Activated CD8-positive, alpha-beta T cell treated with anti-CD3 and anti-CD28 coated beads for 36 hours (primary cell): ENCODE data around the gene COG6. TPM values are rescaled to one million over a fixed set of nuclear protein-coding genes. Genes with fewer than 3 reads are reported as not detected.
A peak's percentile ranks its signal among the peaks of the same experiment; 100 is the strongest.

Experiments used
- ATAC-seq: fragments of 200-7000 bp; cut with Tn5 transposase; one replicate; pipeline ENCODE4 v1.10.0; 2021; ENCODE audit warnings: mild to moderate bottlenecking, moderate library complexity
- CTCF ChIA-PET: fragments of 350-600 bp; sonication (Branson Sonifier 250); formaldehyde crosslinking; loops from one replicate; lab custom pipeline; 2021; ENCODE audit warnings: antibody characterized with exemption; lab: Charles Lee
- POLR2A ChIA-PET: fragments of 350-600 bp; sonication (Branson Sonifier 250); formaldehyde crosslinking; loops from one replicate; lab custom pipeline; 2021; ENCODE audit warnings: antibody characterized with exemption; lab: Charles Lee
- DNase-seq: peaks from one replicate; pipeline ENCODE4 v3.0.0-alpha.2; 2020
- H3K27ac Mint-ChIP-seq: one replicate; pipeline ENCODE4 v1.8.0; 2021; ENCODE audit warnings: mild to moderate bottlenecking, mixed read lengths
- H3K27me3 Mint-ChIP-seq: one replicate; pipeline ENCODE4 v1.8.0; 2021; ENCODE audit warnings: mixed read lengths
- H3K36me3 Mint-ChIP-seq: one replicate; pipeline ENCODE4 v1.8.0; 2021; ENCODE audit warnings: low read depth, mixed read lengths
- H3K4me1 Mint-ChIP-seq: one replicate; pipeline ENCODE4 v1.8.0; 2021; ENCODE audit warnings: low read depth, mixed read lengths
- H3K4me3 Mint-ChIP-seq: one replicate; pipeline ENCODE4 v1.8.0; 2021; ENCODE audit warnings: mild to moderate bottlenecking, moderate library complexity, mixed read lengths
- H3K9me3 Mint-ChIP-seq: one replicate; pipeline ENCODE4 v1.8.0; 2021; ENCODE audit warnings: mixed read lengths
- intact Hi-C: fragments of 100-400 bp; cut with micrococcal nuclease; formaldehyde crosslinking; loops from one replicate; pipeline ENCODE4 v1.10.0; 2022
- total RNA-seq, 2 experiments: library from RNA; stranded (reverse); gene quantifications; one replicate each; pipeline ENCODE4 v1.2.3, GENCODE V29; 2021
- TF ChIP-seq, protein P1 (sequence below): fragments of 200-600 bp; IDR thresholded peaks from one replicate; pipeline ENCODE4 v1.8.0; 2022; ENCODE audit warnings: antibody characterized with exemption, mild to moderate bottlenecking

The COG6 gene
- total RNA-seq, 2 experiments from 2014 or later = 25.5 to 26.4 TPM

- H3K27me3 Mint-ChIP-seq = no peaks in the 10 kb centered on the region
- peaks cover 6% of the 10 kb centered on the region for H3K9me3 Mint-ChIP-seq
- DNase-seq (no peak), ATAC-seq (no peak)
- H3K36me3 Mint-ChIP-seq = peaks cover 26% of the 10 kb centered on the region
- ChIA-PET CTCF (no interaction called here), POLR2A (no interaction called here)
- TF ChIP-seq, protein P1, sequence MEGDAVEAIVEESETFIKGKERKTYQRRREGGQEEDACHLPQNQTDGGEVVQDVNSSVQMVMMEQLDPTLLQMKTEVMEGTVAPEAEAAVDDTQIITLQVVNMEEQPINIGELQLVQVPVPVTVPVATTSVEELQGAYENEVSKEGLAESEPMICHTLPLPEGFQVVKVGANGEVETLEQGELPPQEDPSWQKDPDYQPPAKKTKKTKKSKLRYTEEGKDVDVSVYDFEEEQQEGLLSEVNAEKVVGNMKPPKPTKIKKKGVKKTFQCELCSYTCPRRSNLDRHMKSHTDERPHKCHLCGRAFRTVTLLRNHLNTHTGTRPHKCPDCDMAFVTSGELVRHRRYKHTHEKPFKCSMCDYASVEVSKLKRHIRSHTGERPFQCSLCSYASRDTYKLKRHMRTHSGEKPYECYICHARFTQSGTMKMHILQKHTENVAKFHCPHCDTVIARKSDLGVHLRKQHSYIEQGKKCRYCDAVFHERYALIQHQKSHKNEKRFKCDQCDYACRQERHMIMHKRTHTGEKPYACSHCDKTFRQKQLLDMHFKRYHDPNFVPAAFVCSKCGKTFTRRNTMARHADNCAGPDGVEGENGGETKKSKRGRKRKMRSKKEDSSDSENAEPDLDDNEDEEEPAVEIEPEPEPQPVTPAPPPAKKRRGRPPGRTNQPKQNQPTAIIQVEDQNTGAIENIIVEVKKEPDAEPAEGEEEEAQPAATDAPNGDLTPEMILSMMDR = no peak
- intact Hi-C loops = no loop called here
- no peaks in the 10 kb centered on the region for H3K4me1 Mint-ChIP-seq
- H3K27ac Mint-ChIP-seq = no peak overlapping the region
- H3K4me3 Mint-ChIP-seq = no peak overlapping the region
These were observed 96.3 kb downstream of the COG6 start for GRCh38 chr13:39751805-39752204.

DNA sequence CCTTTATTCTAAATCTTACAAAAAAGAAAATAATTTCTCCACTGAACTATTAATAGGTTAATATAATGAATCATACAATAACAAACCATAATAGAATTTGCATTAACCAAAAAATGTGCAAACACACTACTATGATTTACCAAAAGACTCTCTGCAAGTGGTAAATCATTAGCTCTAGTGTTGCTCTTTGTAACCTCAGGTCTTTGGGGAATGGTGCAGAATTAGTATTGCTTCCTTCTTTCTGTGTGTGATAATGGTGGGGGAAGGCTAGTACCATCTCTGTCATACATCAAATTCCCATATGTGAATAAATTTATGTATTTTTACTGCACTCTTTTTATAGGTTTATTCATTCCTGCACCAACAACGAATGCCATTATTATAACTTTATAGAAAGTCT is 105.1 kb downstream of the COG6 start:
- Mint-ChIP-seq H3K36me3 (peaks cover 3% of the 10 kb centered on the region), H3K4me1 (no peaks in the 10 kb centered on the region), H3K27ac (no peak overlapping the region), H3K4me3 (no peak overlapping the region), H3K9me3 (peaks cover 6% of the 10 kb centered on the region), H3K27me3 (no peaks in the 10 kb centered on the region)
- DNase-seq (no peak), ATAC-seq (no peak)
- ChIA-PET CTCF (no interaction called here), POLR2A (no interaction called here)
- intact Hi-C loops = no loop called here
- TF ChIP-seq, protein P1 = no peak

DNA sequence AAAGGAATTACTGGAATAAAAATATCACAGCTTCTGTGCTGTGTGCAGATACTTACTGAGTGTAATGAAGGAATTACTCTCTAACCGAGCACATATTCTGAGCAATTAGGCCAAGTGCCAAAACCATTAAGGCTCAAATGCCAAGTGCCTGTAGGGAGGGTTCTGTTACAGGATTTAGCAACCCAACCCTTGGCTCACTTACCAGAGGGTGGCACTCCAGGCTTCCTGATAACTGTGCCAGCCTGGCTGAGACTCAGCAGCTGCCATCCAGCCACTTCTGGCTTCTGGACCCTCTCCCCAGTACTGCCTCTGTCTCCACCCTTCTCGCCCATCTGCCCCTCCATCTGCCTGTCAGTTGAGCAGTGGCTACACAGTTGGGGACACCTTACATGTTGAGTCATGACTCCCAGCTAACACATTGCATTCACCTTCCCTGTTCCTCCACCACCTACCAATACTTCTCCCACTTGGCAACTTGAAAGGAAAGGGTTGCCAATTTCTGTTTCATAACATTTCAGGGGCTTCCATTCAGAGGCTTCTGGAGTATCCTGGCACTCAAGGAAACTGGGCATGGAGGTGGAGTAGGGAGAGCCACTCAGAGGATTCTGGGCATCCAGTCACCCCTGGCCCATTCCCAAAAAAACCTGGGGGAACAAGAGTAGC is 110.5 kb downstream of the COG6 start:
- no peaks in the 10 kb centered on the region for H3K36me3 Mint-ChIP-seq
- intact Hi-C loops = no loop called here
- DNase-seq (peak; percentile 52), ATAC-seq (peak; percentile 82)
- peaks cover 5% of the 10 kb centered on the region for H3K9me3 Mint-ChIP-seq
- TF ChIP-seq, protein P1 = peak; percentile 31
- no peak overlapping the region for H3K27ac Mint-ChIP-seq
- no peaks in the 10 kb centered on the region for H3K27me3 Mint-ChIP-seq
- H3K4me3 Mint-ChIP-seq = no peak overlapping the region
- CTCF ChIA-PET = interaction anchor here (0.9 to 1.7 kb wide), 3 partner anchors 11 to 178 kb away, joined by 3 to 5 read pairs (median 3); no protein-coding TSS in a partner anchor
- POLR2A ChIA-PET = no interaction called here
- H3K4me1 Mint-ChIP-seq = peaks cover 6% of the 10 kb centered on the region

DNA sequence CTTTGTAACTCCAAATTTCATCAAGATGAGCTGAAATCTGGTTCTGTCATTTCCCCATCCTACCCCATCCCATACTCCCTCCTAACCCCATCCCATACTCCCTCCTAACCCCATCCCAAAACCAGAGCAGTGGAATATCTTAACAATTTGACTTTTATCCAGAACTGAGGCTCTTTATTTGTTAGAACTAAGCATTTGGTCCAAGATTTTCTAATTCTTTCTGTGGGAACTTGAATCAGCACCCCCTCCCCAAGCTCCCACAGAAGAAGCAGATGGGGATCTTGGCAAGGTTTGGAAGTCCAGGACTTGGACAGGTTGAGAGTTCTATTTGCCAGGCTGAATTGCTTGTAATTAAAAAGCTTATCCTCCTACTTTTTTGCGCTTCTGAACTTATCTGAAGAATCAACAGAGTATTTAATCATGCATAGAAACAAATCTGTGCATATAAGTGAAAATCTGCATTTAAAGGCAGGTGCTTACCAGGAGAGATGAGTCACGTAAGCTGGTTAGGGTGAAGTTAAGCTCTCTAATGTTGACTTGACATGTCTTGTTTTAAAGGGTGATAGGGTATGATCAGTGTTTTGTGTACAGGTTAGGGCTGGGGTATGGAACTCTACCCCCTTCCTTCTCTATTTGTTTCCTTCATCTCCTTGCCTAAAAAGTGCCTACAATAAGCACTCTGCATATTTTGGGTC is 111.1 kb downstream of the COG6 start:
- ChIA-PET CTCF (interaction anchor here (1.1 to 1.7 kb wide), 2 partner anchors 10 to 81 kb away, joined by 3 to 5 read pairs; no protein-coding TSS in a partner anchor), POLR2A (no interaction called here)
- no peak for DNase-seq
- H3K27me3 Mint-ChIP-seq = no peaks in the 10 kb centered on the region
- TF ChIP-seq, protein P1 = no peak
- peaks cover 2% of the 10 kb centered on the region for H3K9me3 Mint-ChIP-seq
- no peaks in the 10 kb centered on the region for H3K36me3 Mint-ChIP-seq
- peaks cover 6% of the 10 kb centered on the region for H3K4me1 Mint-ChIP-seq
- no peak overlapping the region for H3K27ac Mint-ChIP-seq
- intact Hi-C loops = no loop called here
- H3K4me3 Mint-ChIP-seq = no peak overlapping the region
- ATAC-seq = no peak
